GM21367 (cell line): ENCODE measurements around the gene CSH2.

Source experiments
- ATAC-seq: cut with Tn5 transposase; IDR thresholded peaks from one replicate; pipeline ENCODE4 v1.9.1; 2021; ENCODE audit not compliant: unreplicated experiment

Gene CSH2

DNA sequence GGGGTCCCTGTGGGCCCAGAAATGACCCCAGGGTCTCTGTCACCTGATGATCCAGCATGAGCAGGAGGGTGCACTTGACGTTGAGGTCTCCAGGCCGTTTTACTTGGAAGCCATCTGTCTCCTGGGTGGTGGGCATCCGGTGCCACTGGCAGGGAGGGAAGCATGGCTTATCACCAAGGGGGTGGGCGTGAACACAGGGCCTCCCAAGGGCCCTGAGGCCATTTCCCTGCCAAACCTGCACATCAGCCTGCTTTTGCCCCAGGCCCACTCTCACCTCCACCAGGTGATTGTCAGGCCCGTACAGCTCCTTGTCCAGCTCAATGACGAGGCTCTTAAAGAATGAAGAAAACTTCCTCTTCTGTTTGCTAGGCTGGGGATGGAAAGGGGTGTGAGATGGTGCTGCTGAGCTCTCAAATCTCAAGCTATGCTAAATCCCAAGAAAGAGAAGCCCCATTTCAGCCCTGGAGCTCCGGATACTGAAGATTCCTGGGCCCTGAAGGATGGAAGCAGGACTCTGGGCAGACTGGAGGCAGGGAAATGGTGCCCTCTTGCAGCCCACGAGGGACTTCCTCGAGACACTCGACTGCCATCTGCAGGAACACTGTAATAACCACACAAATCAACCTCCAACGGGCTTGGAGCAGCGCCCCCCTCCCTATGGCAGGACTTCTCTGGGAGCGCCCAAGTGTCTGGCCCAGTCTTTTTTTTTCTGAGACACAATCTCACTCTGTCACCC, 38.9 kb downstream of the CSH2 start:
- ATAC-seq = peak; percentile 43

DNA sequence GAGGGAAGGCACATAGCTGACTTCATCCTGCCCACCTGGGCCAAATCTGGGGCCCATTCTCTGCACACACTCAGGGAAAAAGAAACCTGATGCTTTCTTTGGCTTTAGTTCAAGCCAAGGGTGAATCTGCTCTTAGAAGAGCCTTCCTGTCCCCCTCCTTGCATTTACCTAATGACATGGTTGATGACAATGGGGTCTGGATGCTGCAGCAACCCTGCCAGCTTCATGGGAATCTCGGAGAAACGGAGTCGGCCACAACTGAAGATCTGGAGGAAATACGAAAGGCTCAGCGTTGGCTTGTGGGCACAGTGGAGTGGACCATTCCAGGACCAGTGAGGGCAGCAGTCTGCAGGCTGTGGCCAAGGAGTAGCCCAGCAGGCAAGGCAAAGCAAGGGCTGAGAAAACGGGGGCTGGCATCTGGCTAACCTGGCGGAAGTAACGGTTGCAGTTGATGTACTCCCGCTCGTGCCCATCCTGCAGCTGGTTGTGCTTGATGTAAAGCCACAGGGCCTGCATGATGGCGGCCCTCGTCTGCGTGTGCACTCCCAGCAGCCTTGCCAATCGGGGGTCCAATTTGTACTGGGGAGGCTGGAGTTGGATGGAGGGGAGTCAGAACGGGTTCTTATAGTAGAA, 39.6 kb downstream of the CSH2 start:
- ATAC-seq = no peak

DNA sequence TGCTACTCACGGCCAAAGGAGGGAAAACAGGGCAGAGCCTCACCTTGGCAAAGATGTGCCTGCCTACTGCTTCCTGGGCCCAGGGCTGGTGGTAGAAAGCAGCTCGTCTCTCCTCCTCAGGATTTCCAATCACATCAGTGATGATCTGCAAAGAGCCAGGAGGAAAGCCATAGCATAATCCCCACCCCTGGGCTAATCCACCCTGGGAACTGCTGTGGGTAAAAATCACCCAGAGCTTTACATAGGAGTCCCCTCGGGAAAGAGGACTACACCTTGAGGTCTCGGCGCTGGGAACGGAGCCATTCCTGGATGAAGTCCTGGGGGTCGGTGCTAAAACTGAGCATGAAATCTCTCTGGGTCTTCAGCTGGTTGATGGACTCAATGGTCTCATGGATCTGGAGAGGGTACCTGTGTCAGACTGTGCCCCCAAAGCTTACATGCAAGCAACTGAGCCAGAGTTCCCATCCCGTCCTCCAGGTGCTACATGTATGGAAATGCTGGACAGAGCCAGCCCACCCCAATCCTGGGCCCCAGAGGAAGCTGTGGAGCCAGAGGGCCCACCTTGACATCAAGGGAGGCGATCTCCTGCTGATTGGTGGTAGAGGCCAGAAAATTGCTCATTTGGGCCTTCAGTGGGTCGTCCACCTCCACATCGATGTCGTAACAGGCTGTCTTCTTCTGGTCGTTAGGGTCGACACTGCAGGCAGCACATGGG, 40.3 kb downstream of the CSH2 start:
- ATAC-seq = no peak

- no peak for ATAC-seq
Measured at GRCh38 chr17:63832455-63832854, 41.0 kb downstream of the CSH2 start.

GRCh38 chr17:63832014-63832413, 41.5 kb downstream of the CSH2 start:
- no peak for ATAC-seq

- ATAC-seq = no peak
Measured at GRCh38 chr17:63831505-63831904, 42.0 kb downstream of the CSH2 start.

GRCh38 chr17:63830904-63831491, 42.5 kb downstream of the CSH2 start:
- no peak for ATAC-seq

GRCh38 chr17:63830278-63830677, 43.2 kb downstream of the CSH2 start:
- no peak for ATAC-seq

- no peak for ATAC-seq
Measured at GRCh38 chr17:63828936-63829335, 44.5 kb downstream of the CSH2 start.

DNA sequence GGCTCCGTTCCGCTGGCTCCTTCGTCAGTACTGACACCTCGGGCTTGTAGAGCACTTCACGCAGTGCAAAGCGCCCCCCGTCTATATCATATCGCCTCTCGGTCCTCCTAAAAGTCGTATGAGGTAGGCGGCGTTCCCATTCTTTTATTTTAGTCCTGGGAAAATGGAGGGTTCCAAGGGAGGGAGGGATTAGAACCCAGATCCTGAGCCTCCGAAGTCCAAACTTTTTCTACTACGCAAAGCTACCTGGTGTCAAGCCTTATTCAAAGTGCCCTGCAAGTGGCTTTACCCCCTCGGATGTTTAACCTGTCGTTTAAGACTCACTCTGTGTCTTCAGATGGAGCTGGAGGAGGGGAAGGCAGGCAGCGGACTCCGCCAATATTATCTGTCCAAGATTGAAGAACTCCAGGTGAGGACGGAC, 45.7 kb downstream of the CSH2 start:
- no peak for ATAC-seq

DNA sequence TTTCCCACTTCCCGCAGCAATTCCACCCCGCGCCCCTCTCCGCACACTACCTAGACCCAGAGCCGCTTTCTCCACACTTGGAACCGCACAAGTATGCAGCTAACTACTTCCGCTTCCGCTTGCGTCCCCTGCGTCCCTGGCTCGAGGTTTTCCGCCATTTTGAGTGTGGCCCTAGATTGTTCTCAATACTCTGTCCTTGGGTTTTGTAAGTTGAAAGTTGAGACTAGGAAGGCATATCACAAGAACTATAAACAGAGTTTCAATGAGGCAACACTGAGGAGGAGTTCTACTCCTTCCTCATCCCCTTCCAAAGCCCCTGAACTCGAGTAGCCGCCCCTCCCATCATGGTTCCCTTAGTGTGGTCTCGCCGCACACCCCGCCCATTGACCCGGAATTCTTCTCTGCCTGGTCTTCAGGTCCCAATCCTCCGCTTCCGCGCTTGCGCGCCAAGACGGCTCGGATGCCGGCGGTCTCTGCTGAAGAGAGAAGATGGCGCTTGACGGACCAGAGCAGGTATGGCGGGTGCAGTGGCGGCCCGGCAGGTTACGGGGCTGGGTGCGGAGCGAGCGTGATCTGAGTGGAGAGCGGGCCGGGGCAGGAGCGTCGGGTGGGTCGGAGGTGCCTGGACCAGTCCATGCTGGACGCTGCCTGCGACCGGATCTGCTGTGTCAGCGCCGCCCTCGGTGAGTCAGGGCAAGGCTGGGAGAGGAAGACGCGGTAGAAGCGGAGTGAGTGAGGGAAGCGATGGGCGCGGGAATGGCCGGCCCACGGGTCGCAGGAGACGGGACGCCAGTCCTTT, 46.3 kb downstream of the CSH2 start, which contains the start of the genes FTSJ3 and PSMC5:
TSS of gene FTSJ3 (minus strand) at position 662 of the 799 bp plus-strand sequence. CDS start 761 bp downstream, outside the sequence.
TSS of gene PSMC5 (plus strand) at position 430 of the 799 bp plus-strand sequence. CDS start at position 490, 60 bp downstream.
- ATAC-seq = peak; percentile 75

DNA sequence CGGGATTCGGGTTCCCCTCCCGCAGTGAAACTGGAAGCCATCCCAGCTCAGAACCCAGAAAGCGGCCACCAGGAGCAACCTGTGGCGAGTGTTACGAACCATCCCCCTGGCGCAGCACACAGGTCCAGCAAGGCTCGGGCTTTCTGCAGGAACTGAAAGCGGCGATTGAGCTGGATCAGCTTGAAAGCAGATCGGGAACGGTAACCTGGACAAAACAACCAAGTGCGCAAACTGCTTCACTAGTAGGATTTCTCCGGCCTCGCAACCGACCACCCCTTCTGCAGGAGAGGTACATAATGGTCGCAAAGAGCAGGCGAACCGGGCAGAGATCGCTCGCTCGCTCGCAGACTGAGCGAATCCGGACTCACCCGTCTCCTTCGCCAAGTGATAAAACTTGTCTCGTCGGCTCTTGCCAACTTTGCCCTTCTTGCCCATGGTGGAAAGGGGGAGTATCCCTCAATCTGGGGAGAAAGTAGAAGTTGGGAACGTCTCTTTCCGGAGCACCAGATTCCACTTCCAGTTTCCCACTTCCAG, 46.9 kb downstream of the CSH2 start:
- ATAC-seq = no peak

GRCh38 chr17:63824362-63824761, 49.1 kb downstream of the CSH2 start:
- ATAC-seq = no peak

- ATAC-seq = no peak
Measured at GRCh38 chr17:63823659-63824331, 49.7 kb downstream of the CSH2 start.

- ATAC-seq = no peak
Measured at GRCh38 chr17:63822537-63822936, 50.9 kb downstream of the CSH2 start.
